GM12874 (cell line): ENCODE results near the gene CST4.

Experiments used
- TF ChIP-seq, protein P1 (sequence below): IDR thresholded peaks from 2 replicates; pipeline ENCODE4 v1.5.1; 2011; ENCODE audit warnings: low read depth, mild to moderate bottlenecking, control low read depth, low read length, moderate library complexity; ENCODE audit not compliant: insufficient read depth

The CST4 gene

GRCh38 chr20:23652926-23653325, 35.9 kb downstream of the CST4 start:
- TF ChIP-seq, protein P1, sequence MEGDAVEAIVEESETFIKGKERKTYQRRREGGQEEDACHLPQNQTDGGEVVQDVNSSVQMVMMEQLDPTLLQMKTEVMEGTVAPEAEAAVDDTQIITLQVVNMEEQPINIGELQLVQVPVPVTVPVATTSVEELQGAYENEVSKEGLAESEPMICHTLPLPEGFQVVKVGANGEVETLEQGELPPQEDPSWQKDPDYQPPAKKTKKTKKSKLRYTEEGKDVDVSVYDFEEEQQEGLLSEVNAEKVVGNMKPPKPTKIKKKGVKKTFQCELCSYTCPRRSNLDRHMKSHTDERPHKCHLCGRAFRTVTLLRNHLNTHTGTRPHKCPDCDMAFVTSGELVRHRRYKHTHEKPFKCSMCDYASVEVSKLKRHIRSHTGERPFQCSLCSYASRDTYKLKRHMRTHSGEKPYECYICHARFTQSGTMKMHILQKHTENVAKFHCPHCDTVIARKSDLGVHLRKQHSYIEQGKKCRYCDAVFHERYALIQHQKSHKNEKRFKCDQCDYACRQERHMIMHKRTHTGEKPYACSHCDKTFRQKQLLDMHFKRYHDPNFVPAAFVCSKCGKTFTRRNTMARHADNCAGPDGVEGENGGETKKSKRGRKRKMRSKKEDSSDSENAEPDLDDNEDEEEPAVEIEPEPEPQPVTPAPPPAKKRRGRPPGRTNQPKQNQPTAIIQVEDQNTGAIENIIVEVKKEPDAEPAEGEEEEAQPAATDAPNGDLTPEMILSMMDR, result no peak

DNA sequence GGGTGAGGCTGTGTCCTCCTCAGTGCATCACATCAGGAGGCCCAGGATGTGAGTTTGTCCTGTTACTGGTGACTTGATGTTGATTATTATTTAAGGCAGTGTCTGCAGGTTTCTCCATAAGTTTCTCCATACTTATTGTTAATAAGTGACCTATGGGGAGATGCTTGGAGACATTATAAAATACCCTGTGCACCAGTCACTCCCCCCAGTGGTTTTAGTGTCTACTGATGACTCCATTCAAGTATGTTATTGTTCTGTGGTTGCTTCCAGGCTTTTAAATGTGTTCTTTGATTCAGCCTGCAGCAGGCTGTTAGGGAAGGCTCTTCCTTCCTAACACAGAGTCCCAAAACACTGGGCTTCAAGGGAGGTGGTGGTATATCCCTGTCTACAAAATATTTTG, 36.5 kb downstream of the CST4 start:
- TF ChIP-seq, protein P1, result no peak

DNA sequence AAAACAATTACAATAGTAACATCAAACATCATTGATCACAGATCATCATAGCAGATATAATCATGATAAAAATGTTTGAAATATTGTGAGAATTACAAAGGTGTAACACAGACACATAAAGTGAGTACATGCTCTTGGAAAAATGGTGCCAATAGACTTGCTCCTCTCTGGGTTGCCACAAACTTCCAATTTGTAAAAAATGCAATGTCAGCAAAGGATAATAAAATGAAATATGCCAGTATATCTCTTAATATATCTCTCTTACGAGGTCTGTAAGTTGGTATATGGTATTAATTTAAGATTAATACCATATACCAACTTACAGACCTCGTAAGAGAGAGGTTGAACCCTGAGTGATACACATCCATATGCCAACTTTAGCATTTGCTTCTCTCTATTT, 37.7 kb downstream of the CST4 start:
- TF ChIP-seq, protein P1, result no peak

DNA sequence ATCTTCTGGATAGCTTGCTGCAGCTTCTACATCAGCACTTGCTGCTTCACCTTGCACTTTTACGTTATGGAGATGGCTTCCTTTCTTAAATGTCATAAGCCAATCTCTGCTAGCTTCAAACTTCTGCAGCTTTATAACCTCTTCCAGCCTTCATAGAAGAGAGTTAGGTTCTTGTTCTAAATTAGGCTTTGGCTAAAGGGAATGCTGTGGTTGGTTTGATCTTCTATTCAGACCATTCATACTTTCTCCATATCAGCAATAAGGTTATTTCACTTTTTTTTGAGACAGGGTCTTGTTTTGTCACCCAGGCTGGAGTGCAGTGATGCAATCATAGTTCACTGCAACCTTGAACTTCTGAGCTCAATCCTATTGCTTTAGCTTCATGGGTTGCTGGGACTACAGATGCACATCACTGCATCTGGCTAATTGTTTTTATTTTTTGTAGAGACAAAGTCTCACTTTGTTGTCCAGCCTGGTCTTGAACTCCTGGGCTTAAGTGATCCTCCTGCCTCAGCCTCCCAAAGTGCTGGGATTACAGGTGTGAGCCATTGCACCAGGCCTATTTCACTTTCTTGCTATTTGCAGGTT, 38.9 kb downstream of the CST4 start:
- TF ChIP-seq, protein P1, result no peak

GRCh38 chr20:23649242-23649641, 39.6 kb downstream of the CST4 start:
- TF ChIP-seq, protein P1, result no peak

- TF ChIP-seq, protein P1, result no peak
These were observed 41.5 kb downstream of the CST4 start for GRCh38 chr20:23647346-23647745.

DNA sequence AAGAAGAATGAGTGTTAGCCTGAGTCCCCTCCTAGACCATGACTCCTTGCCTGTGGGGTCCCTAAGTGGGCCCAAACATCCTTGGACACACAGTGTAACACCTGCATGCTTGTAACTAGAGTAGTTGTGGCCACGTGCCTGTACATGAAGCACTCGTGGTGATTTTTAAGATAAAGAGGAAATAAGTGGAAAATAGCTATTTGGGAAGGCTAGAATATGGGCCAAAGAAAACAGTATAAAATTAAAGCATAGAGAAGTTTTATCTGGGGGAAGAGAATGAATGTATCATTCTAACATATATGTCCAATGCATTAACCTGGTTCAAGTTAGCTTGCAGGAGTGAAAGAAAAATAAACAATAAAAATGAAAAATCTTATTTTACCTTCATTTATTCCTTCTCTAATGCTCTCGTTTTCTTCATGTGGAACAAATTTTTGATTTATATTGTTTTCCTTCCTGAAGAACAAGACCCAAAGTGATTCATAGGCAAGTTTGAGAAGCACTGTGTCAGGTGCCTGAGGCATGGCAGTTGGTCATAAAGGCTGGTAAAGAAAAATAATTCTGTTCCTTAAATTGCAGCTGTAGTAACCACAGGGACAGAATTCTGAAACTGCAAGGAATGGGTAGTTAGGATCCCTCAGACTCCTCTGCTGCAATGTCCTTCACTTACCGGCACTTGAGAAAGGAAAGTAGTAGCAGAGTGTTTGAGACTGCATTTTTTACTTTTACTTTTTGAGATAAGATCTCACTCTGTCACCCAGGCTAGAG, 42.5 kb downstream of the CST4 start:
- TF ChIP-seq, protein P1, result no peak
